H1 (cell line): Measurements from ENCODE around the gene PASK. TPM values are rescaled to one million over a fixed set of nuclear protein-coding genes. Genes with fewer than 3 reads are reported as not detected.

Experiments used
- ASH2L ChIP-seq: fragments of 200-600, 300-600 bp; sonication (generic); IDR thresholded peaks from one replicate; pipeline ENCODE4 v1.7.1; 2017; ENCODE audit warnings: low read length
- BCL11A ChIP-seq, 2 experiments: IDR thresholded peaks; one replicate each; pipeline ENCODE4 v1.6.1; 2011; ENCODE audit warnings: low read depth in 2 of 2, low read length in 2 of 2, mild to moderate bottlenecking in 2 of 2
- EP300 ChIP-seq, 2 experiments: IDR thresholded peaks; 1 replicate in 1 of 2; 2 replicates in 1 of 2; pipeline ENCODE4 v1.6.1; 2011 to 2012; ENCODE audit warnings: low read depth in 2 of 2, low read length in 2 of 2, mild to moderate bottlenecking in 2 of 2, borderline replicate concordance in 1 of 2, inconsistent platforms in 1 of 2, moderate library complexity in 1 of 2
- GTF2F1 ChIP-seq: IDR thresholded peaks from 2 replicates; pipeline ENCODE4 v1.6.1; 2012; ENCODE audit warnings: low read depth, low read length, improper control_type of control experiment, borderline replicate concordance
- POLR2A ChIP-seq, 2 experiments: IDR thresholded peaks; 1 replicate in 1 of 2; 2 replicates in 1 of 2; pipeline ENCODE4 v1.6.1; 2011; ENCODE audit warnings: low read depth in 2 of 2, low read length in 2 of 2, mild to moderate bottlenecking in 2 of 2; ENCODE audit errors: control extremely low read depth in 1 of 2
- SIN3A ChIP-seq, 2 experiments: IDR thresholded peaks in 1 of 2; conservative IDR thresholded peaks in 1 of 2; 2 replicates each; pipeline ENCODE4 v1.6.1; 2011 to 2012; ENCODE audit warnings: low read length in 2 of 2, improper control_type of control experiment in 1 of 2, low read depth in 1 of 2, mild to moderate bottlenecking in 1 of 2
- SUZ12 ChIP-seq: fragments of 200-600 bp; sonication (generic); IDR thresholded peaks from 2 replicates; pipeline ENCODE4 v1.6.1; 2012; ENCODE audit warnings: mild to moderate bottlenecking, inconsistent platforms, low read length, moderate library complexity, mixed read lengths
- polyA plus RNA-seq, 7 experiments: library from polyadenylated mRNA; depleted of rRNA in 3 of 7; stranded (reverse) in 5 of 7; unstranded in 2 of 7; fragments of >200 nt in 5 of 7; fragments of 200-250 nt in 2 of 7; gene quantifications; 1 replicate in 5 of 7; 2 replicates in 1 of 7; 4 replicates in 1 of 7; pipeline versions ENCODE4 v1.2.1 to v1.2.3, GENCODE V29; 2011 to 2013; ENCODE audit warnings: missing spikeins in 2 of 7, mixed read lengths in 2 of 7
- total RNA-seq: library from RNA; stranded (reverse); fragmentation: NEBNext Ultra II Directional; extraction: Animal tissue kit (Norgen Biotek cat#: 25700); gene quantifications from 2 replicates; pipeline ENCODE4 v1.2.1, GENCODE V29; 2021
- TF ChIP-seq, protein P1 (sequence below), 3 experiments: IDR thresholded peaks; 1 replicate in 2 of 3; 2 replicates in 1 of 3; pipeline versions ENCODE4 v1.5.1 to v1.6.1; 2011; ENCODE audit warnings: low read length in 3 of 3, mild to moderate bottlenecking in 3 of 3, inconsistent platforms in 2 of 3, low read depth in 1 of 3, moderate library complexity in 1 of 3; ENCODE audit not compliant: insufficient read depth in 1 of 3; ENCODE audit errors: control extremely low read depth in 1 of 3
- TF ChIP-seq, protein P2 (sequence below): IDR thresholded peaks from 2 replicates; pipeline ENCODE4 v1.6.1; 2011; ENCODE audit warnings: low read depth, mild to moderate bottlenecking, low read length; ENCODE audit not compliant: insufficient read depth

The PASK gene
- total and polyA plus RNA-seq, 2 of the 8 experiments (the other 6 are each of a cell fraction or from before 2014, with no cell fraction given): 20.5 to 66.1 TPM

DNA sequence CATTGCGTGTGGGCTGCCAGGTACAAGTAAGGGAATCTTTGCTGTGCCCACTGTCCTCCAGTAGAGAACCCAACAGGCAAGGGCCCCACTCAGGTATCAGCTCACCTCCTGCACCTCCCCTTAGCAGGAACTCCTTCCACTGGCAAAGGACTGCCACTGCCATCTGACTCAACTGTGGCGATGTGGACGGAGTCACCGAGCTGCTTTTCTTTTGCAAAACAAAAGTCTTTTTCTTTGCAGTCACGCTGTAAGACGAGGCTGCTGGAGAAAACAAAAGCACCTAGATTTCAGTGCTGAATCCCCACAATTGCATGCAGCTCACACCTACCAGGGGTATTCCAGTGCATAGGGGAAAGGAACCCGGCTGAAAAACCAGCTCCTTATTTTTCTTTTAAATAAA, 55.1 kb downstream of the PASK start (continued):
- TF ChIP-seq, protein P1, sequence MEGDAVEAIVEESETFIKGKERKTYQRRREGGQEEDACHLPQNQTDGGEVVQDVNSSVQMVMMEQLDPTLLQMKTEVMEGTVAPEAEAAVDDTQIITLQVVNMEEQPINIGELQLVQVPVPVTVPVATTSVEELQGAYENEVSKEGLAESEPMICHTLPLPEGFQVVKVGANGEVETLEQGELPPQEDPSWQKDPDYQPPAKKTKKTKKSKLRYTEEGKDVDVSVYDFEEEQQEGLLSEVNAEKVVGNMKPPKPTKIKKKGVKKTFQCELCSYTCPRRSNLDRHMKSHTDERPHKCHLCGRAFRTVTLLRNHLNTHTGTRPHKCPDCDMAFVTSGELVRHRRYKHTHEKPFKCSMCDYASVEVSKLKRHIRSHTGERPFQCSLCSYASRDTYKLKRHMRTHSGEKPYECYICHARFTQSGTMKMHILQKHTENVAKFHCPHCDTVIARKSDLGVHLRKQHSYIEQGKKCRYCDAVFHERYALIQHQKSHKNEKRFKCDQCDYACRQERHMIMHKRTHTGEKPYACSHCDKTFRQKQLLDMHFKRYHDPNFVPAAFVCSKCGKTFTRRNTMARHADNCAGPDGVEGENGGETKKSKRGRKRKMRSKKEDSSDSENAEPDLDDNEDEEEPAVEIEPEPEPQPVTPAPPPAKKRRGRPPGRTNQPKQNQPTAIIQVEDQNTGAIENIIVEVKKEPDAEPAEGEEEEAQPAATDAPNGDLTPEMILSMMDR (IDR thresholded peaks at IDR 0.05; ENCODE audit: control extremely low read depth in 1 of 3, insufficient read depth in 1 of 3, low read depth in 1 of 3, low read length in 3 of 3): no peak
- TF ChIP-seq POLR2A (IDR thresholded peaks at IDR 0.05; ENCODE audit: control extremely low read depth in 1 of 2, low read depth in 2 of 2, low read length in 2 of 2): no peak
- no peak for TF ChIP-seq GTF2F1
- no peak for TF ChIP-seq EP300 (IDR thresholded peaks at IDR 0.05; ENCODE audit: borderline replicate concordance in 1 of 2, low read depth in 2 of 2, low read length in 2 of 2)
- TF ChIP-seq, protein P2, sequence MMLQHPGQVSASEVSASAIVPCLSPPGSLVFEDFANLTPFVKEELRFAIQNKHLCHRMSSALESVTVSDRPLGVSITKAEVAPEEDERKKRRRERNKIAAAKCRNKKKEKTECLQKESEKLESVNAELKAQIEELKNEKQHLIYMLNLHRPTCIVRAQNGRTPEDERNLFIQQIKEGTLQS: no peak
- TF ChIP-seq ASH2L: no peak
- no peak for TF ChIP-seq SUZ12
- no peak for TF ChIP-seq SIN3A (conservative IDR thresholded peaks at IDR 0.05 in 1 of 2, IDR thresholded peaks at IDR 0.05 in 1 of 2; ENCODE audit: low read depth in 1 of 2, low read length in 2 of 2)
- no peak for TF ChIP-seq BCL11A (IDR thresholded peaks at IDR 0.05; ENCODE audit: low read depth in 2 of 2, low read length in 2 of 2)
